ENCODE measurements around the gene AP3S1. TPM values are rescaled to one million over a fixed set of nuclear protein-coding genes. Genes with fewer than 3 reads are reported as not detected.

AP3S1 gene
- total RNA-seq, 4 donors from 2014 or later: 69.4 to 199 (median 97.3) TPM

DNA sequence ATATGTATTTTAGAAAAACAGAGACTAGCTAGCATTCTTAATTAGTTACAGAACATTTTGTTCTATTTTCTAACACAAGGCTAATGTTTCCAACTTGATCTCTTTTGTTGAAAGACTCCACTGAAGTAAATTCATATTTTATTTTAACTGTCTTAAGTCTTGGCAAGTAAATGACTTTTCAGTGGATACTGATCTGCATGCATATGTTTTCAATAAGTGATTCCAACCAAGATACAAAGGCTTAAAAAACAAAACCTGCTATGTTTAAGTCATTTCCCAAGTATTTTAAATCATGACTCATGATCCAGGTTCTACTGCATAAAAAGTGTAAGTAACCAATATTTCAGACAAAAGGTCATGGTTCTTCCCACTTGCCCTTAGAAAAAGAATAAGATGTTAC, 31.0 kb upstream of the AP3S1 start:
- TF ChIP-seq, protein P1, sequence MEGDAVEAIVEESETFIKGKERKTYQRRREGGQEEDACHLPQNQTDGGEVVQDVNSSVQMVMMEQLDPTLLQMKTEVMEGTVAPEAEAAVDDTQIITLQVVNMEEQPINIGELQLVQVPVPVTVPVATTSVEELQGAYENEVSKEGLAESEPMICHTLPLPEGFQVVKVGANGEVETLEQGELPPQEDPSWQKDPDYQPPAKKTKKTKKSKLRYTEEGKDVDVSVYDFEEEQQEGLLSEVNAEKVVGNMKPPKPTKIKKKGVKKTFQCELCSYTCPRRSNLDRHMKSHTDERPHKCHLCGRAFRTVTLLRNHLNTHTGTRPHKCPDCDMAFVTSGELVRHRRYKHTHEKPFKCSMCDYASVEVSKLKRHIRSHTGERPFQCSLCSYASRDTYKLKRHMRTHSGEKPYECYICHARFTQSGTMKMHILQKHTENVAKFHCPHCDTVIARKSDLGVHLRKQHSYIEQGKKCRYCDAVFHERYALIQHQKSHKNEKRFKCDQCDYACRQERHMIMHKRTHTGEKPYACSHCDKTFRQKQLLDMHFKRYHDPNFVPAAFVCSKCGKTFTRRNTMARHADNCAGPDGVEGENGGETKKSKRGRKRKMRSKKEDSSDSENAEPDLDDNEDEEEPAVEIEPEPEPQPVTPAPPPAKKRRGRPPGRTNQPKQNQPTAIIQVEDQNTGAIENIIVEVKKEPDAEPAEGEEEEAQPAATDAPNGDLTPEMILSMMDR (IDR thresholded peaks at IDR 0.05): no peak
- no peak for TF ChIP-seq POLR2A (IDR thresholded peaks at IDR 0.05)
- Histone ChIP-seq H3K36me3 (no peaks in the 10 kb centered on the region), H3K9me3 (no peaks in the 10 kb centered on the region), H3K27ac (no peak overlapping the region), H3K4me1 (peaks cover 4 to 8% (median 5%) of the 10 kb centered on the region in 3 donors), H3K4me3 (no peak overlapping the region), H3K27me3 (peaks cover 0 to 40% (median 8%) of the 10 kb centered on the region in 4 donors)
- intact Hi-C loops (cut with DNase I): no loop called here
- DNase-seq: no peak

DNA sequence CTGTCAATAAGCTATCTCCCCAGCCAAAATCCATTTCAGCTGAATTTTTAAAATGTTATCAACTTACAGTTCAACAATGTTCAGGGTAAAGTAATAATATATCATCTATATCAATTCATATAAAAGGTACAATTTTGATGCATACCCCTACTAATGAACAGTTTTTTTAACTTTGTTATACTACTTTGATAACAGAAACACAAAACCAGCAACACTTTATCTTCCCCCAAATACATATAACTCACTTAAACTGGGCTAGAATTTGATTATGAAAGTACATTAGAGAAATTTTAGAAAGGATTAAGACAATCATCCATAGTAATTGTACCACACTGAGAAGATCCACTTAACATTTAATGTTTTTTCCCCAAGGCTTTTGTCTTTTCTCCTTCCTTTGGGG, 30.3 kb upstream of the AP3S1 start:
- peaks cover 0 to 46% (median 10%) of the 10 kb centered on the region in 4 donors for H3K27me3 ChIP-seq
- TF ChIP-seq, protein P1 (IDR thresholded peaks at IDR 0.05): no peak
- TF ChIP-seq POLR2A (IDR thresholded peaks at IDR 0.05): no peak
- DNase-seq: no peak
- H3K9me3 ChIP-seq: no peaks in the 10 kb centered on the region
- intact Hi-C loops (cut with DNase I): no loop called here
- peaks cover 10 to 11% (median 11%) of the 10 kb centered on the region in 3 donors for H3K4me1 ChIP-seq
- no peaks in the 10 kb centered on the region for H3K36me3 ChIP-seq
- H3K27ac ChIP-seq: no peak overlapping the region
- no peak overlapping the region for H3K4me3 ChIP-seq

DNA sequence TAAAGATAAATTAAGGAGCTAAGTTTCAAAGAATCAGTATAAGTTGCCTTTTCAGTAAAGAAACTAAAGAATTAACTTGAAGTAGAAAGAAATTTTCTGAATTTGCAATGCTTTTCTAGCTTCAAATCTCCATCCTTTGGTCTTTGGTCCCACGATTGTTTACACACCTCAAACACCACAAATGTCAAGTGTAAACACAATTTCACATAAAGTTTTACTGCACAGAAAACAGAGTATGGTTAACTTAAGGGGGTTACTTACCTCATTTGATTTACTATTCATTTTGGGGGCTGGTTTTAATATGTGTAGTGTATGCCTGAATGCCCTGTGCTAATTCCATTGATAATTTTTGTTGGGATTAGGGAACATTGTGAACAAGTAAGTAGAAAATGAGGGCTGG, 29.4 kb upstream of the AP3S1 start:
- intact Hi-C loops (cut with DNase I): no loop called here
- no peak for TF ChIP-seq POLR2A (IDR thresholded peaks at IDR 0.05)
- TF ChIP-seq, protein P1 (IDR thresholded peaks at IDR 0.05): no peak
- peaks cover 0 to 56% (median 12%) of the 10 kb centered on the region in 4 donors for H3K27me3 ChIP-seq
- peaks cover 11 to 17% (median 12%) of the 10 kb centered on the region in 3 donors for H3K4me1 ChIP-seq
- no peaks in the 10 kb centered on the region for H3K9me3 ChIP-seq
- 52 to 68% methylated on average over 1 of the region's 1 CpG for WGBS, 2 donors
- H3K36me3 ChIP-seq: no peaks in the 10 kb centered on the region
- no peak overlapping the region for H3K4me3 ChIP-seq
- no peak for DNase-seq
- no peak overlapping the region for H3K27ac ChIP-seq

DNA sequence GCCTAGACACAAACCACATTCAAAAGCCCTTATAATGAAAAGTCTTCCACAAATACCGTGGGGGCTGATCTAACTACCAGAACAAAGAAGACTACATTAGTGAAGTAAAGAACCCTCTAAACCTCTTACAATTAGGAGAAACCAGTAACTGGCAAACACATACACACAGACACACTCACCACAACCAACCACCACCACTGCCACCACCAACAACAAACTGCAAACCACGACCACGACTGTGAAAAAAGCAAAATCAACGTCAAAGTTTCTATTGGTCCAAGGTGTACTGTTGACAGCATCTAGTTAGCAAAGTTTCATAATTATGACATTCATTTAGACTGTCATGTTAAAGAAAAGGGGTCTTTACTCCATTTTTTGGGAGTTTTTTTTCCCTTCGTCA, 28.0 kb upstream of the AP3S1 start:
- Histone ChIP-seq H3K9me3 (no peaks in the 10 kb centered on the region), H3K36me3 (no peaks in the 10 kb centered on the region), H3K27ac (no peak overlapping the region), H3K4me1 (peaks cover 11 to 17% (median 12%) of the 10 kb centered on the region in 3 donors), H3K4me3 (no peak overlapping the region), H3K27me3 (peaks cover 0 to 66% (median 12%) of the 10 kb centered on the region in 4 donors)
- WGBS, 2 donors: 70 to 82% methylated on average over 5 of the region's 5 CpGs
- DNase-seq: no peak
- TF ChIP-seq, protein P1 (IDR thresholded peaks at IDR 0.05): no peak
- TF ChIP-seq POLR2A (IDR thresholded peaks at IDR 0.05): no peak
- intact Hi-C loops (cut with DNase I): no loop called here

DNA sequence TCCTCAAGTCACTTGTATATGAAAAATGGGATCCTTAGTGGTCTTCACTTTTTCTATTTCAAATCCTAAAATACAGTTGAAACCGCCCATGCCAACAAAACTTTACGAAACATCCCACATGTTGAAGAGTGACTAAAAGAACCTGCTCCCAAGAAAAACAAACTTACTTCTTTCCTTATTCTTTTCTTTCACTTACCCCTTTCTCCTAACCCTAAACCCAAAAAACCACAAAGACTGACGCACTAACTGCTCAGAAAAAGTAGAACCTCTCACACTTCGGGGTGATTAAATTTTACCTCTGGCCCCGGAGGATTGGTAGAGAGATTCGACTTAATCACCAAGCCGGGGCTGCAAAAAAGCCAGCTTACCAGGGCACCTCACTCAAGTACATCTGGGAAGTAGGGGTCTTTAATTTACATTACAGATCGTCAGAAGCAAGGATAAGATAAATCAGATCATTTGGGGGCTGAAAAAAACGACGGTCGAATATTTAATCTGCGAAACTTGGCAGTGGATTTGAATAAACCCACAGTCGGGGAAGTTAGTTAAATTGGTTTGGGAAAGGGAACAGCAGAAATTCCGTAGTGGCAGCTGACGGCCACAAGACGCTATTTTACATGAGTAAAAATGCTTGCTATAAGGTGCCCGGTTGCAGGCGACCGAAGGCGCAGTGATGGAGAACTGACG, 26.6 kb upstream of the AP3S1 start:
- peak overlapping the region in 3 of 4 donors; percentile 44 to 63 (median 50) for H3K4me3 ChIP-seq
- no peak overlapping the region for H3K27ac ChIP-seq
- TF ChIP-seq POLR2A (IDR thresholded peaks at IDR 0.05): no peak
- TF ChIP-seq, protein P1 (IDR thresholded peaks at IDR 0.05): no peak
- 36 to 45% methylated on average over 21 of the region's 21 CpGs for WGBS, 2 donors
- intact Hi-C loops (cut with DNase I): no loop called here
- peaks cover 11 to 17% (median 12%) of the 10 kb centered on the region in 3 donors for H3K4me1 ChIP-seq
- H3K27me3 ChIP-seq: peaks cover 0 to 76% (median 12%) of the 10 kb centered on the region in 4 donors
- no peaks in the 10 kb centered on the region for H3K9me3 ChIP-seq
- DNase-seq: no peak
- H3K36me3 ChIP-seq: no peaks in the 10 kb centered on the region
